Activated naive CD8-positive, alpha-beta T cell treated with anti-CD3 and anti-CD28 coated beads, Interleukin-2, amount 50 U/mL, for 16 hours (primary cell): Measurements from ENCODE around the gene CDK5RAP3.

ENCODE experiments used
- DNase-seq: peaks from one replicate; pipeline ENCODE4 v3.0.0-alpha.2; 2020; ENCODE audit warnings: low read depth, low spot score

CDK5RAP3 gene

DNA sequence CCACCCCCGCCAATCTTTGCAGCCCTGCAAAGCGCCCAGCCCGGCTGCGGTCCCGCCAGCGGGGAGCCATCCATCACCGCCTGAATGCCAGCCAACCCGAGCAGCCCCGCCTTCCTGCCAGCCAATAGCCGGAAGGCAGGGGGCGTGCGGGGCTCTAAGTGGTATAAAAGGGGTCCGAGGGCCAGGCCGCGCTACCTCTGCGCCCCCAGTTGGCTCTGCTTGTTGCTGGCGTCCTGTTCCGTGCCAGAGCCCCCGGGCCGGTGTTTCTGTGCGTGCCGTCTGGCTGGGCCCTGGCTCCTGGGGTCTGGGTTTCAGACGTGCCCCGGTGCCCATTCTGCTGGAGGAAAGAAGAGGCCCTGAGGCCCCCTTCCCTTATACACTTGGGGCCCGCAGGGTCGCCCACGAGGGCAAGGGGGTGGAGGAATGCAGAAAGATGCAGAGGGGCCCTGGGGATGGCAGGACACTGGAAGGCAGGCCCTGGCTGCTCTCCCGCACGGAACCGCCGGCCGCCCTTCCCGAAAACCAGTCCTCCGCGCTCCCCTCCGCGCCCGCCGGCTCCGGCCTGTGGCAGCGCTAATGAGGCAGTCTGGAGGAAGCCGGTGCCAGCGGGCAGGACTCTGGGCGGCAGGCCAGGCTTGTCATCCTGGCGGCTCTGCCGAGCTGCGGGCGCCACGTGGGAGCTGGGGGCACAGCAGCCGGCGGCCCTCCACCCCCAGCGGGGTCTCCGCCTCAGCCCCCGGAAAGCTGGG, 52.7 kb downstream of the CDK5RAP3 start:
- DNase-seq, result no peak

GRCh38 chr17:48024149-48025039, 53.5 kb downstream of the CDK5RAP3 start:
- DNase-seq, result no peak

DNA sequence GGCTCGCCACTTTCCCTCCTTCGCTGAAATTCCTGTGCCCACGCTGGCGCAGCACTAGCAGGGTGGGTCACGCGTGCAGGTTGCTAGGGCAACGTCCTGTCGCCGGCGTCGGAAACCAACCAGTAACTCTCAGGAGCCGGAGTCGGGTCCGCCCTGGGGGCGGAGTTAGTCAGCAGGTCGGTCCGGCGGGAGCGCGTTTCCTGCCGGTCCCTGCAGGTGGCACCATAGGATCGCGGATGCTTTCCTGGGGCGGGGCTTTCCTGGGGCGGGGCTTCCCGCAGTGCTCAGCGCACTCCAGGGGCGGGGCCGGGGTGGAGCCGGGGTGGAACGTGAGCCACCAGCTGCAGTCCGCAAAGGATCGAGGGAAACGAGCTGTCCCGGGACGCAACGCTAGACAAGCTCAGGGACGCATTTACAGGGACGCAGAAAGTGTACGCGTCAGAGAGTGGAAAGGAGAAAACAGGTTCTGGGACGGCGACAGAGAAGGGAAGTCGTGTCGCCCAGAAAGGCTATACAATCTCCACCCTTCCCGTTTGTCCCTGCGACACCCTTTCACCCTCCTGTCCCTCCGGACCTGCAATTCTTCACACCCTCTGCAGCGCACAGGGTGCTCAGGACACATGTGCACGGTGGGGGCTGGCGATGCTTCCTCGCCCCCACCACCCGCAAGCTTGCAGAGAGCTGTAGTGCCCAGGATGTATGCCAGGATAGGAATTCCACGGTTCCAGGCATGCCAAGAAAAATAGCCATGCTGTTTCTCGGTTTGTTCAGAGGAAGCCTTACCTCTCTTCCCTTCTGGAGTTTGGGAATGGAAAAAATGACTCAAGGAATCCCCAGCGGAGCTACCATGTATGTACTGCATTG, 54.4 kb downstream of the CDK5RAP3 start:
- peak; percentile 96 for DNase-seq

DNA sequence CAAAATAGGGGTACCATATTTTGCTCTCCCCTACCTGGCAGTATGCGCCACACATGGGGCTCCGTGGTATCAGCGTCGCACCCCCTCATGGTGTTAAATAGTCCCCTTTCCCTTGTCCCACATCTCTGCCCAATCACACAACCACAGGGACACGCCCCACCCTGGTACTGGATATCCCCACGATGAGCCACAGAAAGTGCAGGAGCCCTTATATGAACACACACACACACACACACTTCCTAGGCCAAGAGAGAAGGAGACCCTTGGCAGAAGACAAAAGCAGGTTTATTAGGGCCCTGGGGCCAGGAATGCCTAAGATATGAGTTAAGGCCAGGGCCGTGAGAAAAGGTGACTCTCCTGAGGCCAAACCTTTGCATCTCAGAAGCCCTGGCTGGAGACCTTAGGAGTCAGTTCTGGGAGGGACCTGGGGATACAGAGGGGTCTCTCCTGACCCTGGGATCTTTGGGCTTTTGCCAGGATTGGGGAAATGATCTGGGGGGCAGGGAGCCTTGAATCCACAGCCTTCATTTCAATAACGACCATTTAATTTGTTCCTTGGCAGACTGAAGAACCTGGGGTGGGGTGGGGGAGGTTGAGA, 55.1 kb downstream of the CDK5RAP3 start:
- no peak for DNase-seq

GRCh38 chr17:48026502-48027321, 55.8 kb downstream of the CDK5RAP3 start:
- peak; percentile 63 for DNase-seq

DNA sequence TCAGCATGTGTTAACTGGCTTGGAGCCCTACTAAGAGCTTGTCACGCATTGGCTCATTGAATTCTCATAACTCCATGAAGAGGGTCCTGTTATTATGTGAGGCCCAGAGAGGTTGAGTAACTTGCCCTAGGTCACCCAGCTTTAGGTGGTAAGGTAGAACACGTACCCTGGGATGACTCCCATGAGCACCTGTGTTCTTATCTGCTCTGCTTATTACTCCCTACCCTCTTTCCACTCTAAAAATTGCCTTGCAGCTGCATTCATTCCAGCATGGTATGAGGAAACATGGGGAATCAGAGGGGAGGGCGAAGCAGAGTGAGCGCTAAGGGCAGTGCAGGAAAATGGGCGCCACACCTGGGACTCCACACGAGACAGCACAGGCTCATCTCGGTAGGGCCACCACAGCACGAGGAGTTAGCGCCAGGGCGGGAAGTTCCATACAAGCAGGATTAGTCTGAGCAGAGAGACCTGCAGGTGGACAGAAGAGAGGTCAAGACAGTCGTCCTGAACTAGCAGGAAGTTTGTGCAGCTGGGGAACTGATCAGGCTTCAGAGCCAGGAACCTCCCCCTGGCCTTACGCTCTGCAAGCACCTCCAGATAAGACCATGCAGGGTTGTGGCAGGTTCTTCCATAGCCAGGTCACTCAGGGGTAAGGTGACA, 56.5 kb downstream of the CDK5RAP3 start:
- DNase-seq, result no peak

DNA sequence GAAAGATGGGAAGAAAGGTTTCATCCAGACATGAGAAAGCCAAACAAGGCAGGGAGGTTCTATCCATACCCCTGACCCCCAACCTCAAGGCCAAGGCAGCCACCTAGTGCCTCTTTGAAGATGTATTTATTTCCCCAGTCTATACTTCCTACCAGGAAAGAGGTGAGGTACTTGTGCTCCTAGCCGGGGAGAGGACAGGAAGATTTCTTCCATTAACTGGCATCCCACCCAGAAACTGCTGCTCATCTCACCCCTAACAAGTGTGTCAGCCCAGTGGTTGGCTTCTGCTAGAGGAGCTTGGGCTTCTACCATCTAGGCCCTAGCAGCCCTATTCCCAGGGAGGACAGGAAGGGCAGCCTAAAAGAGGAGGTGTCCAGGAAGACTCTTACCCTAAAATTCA, 57.8 kb downstream of the CDK5RAP3 start:
- no peak for DNase-seq

DNA sequence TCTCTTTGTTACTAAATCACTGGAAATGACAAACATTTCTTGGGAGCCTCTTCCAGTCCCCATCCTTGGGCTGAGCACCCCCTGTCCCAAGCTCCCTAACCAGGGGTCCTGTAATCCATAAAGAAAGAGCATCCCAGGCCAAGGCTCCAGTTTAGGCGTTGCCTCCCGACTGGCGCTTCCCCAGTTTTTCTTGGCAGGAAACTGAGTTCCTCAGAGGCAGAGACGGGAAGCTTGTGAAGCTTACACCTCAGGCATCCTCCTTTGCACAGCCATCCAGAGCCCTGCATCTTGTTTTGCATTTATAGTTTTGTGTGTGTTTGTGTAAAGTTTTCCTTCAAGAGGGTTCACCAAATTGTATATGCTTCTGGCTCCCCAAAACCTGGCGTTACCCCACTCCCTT, 59.6 kb downstream of the CDK5RAP3 start:
- DNase-seq, result no peak
